ENCODE measurements around the gene FHOD3. TPM values are rescaled to one million over a fixed set of nuclear protein-coding genes. Genes with fewer than 3 reads are reported as not detected.

The FHOD3 gene
- total and polyA plus RNA-seq, 9 of the 15 experiments (the other 6 are each of a cell fraction or from before 2014, with no cell fraction given): 0.11 TPM; not detected in 8

- TF ChIP-seq YY1 (IDR thresholded peaks at IDR 0.05; ENCODE audit: borderline replicate concordance in 1 of 3, control insufficient read depth in 1 of 3, extremely low read depth in 1 of 3, insufficient read depth in 3 of 3, insufficient read length in 1 of 3, insufficient replicate concordance in 2 of 3, low read depth in 1 of 3, low read length in 2 of 3) (no peak), NR1H2 (CRISPR knock-in tag; IDR thresholded peaks at IDR 0.05) (no peak), KAT8 (IDR thresholded peaks at IDR 0.05; ENCODE audit: low read depth) (no peak), SMAD1 (IDR thresholded peaks at IDR 0.05; ENCODE audit: low read depth, low read length, partially characterized antibody) (no peak), ZNF140 (CRISPR knock-in tag; IDR thresholded peaks at IDR 0.05) (no peak), ZHX1 (conservative IDR thresholded peaks at IDR 0.05; ENCODE audit: low read length) (no peak), TAF9B (IDR thresholded peaks at IDR 0.05; ENCODE audit: partially characterized antibody) (no peak), ZNF584 (CRISPR knock-in tag; IDR thresholded peaks at IDR 0.05; ENCODE audit: low read depth) (no peak), EHMT2 (IDR thresholded peaks at IDR 0.05) (no peak)
Measured at GRCh38 chr18:36273347-36273746, 24.2 kb upstream of the FHOD3 start (continued).

Measured in K562 (cell line).